ENCODE data around the gene GYS2.
"Not testable (repeated sequence)": the region's sequence is repeated elsewhere in the genome, so short reads cannot be mapped to it uniquely, and the experiment has no call there.

GRCh38 chr12:21595356-21595755 is 9.3 kb downstream of the GYS2 start:
- not testable (repeated sequence) for TF ChIP-seq POLR2A (IDR thresholded peaks at IDR 0.05; ENCODE audit: low read length); GATA1 (IDR thresholded peaks at IDR 0.05; ENCODE audit: low read depth, low read length)
